GM06990 (cell line): ENCODE results near the gene LPP.
A peak's percentile ranks its signal among the peaks of the same experiment; 100 is the strongest.

Experiments used
- DNase-seq: peaks from one replicate; pipeline ENCODE4 v3.0.0-alpha.2; 2011; ENCODE audit not compliant: insufficient read length; ENCODE audit errors: extremely low read depth
- H3K27me3 ChIP-seq: replicated peaks from 2 replicates; pipeline ENCODE4 v1.6.0; 2011; ENCODE audit warnings: low read length; ENCODE audit not compliant: control insufficient read depth, insufficient read depth
- H3K36me3 ChIP-seq: 2 replicates; pipeline ENCODE4 v1.5.1; 2011; ENCODE audit warnings: low read length; ENCODE audit not compliant: control insufficient read depth, insufficient read depth
- H3K4me3 ChIP-seq: replicated peaks from 2 replicates; pipeline ENCODE4 v1.5.1; 2011; ENCODE audit warnings: low read depth, mild to moderate bottlenecking, control low read depth, low read length
- TF ChIP-seq, protein P1 (sequence below): IDR thresholded peaks from 2 replicates; pipeline ENCODE4 v1.5.1; 2011; ENCODE audit warnings: low read length, control low read depth, mild to moderate bottlenecking, inconsistent platforms; ENCODE audit not compliant: insufficient read depth, poor library complexity, severe bottlenecking

Gene LPP

DNA sequence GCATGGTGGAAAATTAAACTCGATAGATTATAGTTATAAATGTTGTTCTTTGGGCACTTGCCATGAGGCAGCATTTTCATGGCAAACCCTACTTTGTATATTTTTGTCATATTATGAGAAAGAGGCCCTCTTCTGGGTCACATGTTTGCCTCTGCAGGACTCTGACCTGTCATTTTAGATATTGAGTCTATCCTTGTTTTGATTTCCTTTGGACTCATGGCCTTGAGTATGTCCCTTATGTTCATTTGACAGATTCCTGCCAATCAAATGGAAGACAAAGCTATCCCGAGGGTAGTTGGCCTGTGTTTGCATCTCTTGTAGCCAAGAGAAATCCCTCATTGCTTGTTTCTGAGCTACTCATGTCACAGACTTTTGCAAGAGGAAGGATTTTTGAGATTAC, 226.3 kb downstream of the LPP start:
- no peak for DNase-seq
- no peak overlapping the region for H3K4me3 ChIP-seq
- H3K36me3 ChIP-seq = no peaks in the 10 kb centered on the region
- TF ChIP-seq, protein P1, sequence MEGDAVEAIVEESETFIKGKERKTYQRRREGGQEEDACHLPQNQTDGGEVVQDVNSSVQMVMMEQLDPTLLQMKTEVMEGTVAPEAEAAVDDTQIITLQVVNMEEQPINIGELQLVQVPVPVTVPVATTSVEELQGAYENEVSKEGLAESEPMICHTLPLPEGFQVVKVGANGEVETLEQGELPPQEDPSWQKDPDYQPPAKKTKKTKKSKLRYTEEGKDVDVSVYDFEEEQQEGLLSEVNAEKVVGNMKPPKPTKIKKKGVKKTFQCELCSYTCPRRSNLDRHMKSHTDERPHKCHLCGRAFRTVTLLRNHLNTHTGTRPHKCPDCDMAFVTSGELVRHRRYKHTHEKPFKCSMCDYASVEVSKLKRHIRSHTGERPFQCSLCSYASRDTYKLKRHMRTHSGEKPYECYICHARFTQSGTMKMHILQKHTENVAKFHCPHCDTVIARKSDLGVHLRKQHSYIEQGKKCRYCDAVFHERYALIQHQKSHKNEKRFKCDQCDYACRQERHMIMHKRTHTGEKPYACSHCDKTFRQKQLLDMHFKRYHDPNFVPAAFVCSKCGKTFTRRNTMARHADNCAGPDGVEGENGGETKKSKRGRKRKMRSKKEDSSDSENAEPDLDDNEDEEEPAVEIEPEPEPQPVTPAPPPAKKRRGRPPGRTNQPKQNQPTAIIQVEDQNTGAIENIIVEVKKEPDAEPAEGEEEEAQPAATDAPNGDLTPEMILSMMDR = no peak
- no peaks in the 10 kb centered on the region for H3K27me3 ChIP-seq

DNA sequence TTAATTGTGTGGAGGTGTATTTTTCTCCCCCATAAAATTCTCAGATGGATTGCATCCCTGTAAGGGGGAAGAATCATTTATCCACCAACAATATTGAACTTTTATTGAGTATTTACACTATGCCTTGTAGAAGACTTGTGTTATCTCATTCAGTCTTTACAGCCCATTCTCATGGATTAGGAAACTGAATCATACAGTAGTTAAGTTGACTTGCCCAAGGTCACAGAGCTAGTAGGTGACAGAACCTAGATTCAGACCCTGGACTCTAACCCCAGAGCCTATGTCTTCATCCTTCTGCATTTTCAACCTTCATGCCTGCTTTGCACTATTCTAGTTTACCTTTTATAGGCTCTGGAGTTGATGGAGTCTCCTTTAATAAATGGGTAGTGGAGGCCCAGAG, 226.8 kb downstream of the LPP start:
- TF ChIP-seq, protein P1 = no peak
- no peak for DNase-seq
- Histone ChIP-seq H3K36me3 (no peaks in the 10 kb centered on the region), H3K4me3 (no peak overlapping the region), H3K27me3 (no peaks in the 10 kb centered on the region)

DNA sequence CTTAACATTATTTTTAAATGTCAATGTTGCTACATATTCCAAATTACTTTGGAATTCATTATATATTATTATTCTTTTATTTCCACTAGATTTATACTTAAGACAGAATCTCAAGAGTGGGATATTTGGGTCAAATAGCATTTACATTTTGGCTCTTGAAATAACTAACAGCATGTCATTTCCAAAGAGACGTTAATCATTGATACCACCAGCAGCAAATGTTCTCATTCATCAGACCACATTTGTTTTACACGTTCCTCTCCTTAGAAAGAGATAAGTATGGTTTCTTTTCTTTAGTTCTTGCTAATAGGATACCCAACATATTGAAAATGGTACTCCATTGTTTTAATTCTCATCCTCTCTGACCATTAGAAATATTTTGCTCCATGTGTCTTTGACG, 229.8 kb downstream of the LPP start:
- DNase-seq = no peak
- no peak overlapping the region for H3K4me3 ChIP-seq
- TF ChIP-seq, protein P1 = no peak
- H3K36me3 ChIP-seq = no peaks in the 10 kb centered on the region
- H3K27me3 ChIP-seq = no peaks in the 10 kb centered on the region

DNA sequence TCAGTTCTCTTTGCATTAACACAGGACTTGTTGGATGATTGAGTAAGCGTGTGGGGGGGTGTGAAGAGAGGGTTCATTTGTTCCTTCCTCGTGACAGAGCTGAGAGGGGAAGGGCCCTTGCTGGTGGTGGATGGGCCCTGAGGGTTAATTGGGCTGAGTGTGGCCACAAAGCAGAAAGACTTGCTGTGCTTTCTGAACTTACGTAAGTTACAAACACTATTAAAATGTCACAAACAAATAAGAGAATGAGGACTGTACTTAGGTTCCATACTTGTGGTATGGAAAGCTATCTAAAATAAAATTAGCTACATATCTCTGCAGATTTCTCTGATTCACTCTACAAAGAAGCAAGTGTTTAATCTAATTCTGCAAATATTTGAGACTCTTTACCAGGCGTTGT, 231.3 kb downstream of the LPP start:
- no peak overlapping the region for H3K4me3 ChIP-seq
- TF ChIP-seq, protein P1 = no peak
- DNase-seq = no peak
- H3K36me3 ChIP-seq = no peaks in the 10 kb centered on the region
- H3K27me3 ChIP-seq = no peaks in the 10 kb centered on the region

DNA sequence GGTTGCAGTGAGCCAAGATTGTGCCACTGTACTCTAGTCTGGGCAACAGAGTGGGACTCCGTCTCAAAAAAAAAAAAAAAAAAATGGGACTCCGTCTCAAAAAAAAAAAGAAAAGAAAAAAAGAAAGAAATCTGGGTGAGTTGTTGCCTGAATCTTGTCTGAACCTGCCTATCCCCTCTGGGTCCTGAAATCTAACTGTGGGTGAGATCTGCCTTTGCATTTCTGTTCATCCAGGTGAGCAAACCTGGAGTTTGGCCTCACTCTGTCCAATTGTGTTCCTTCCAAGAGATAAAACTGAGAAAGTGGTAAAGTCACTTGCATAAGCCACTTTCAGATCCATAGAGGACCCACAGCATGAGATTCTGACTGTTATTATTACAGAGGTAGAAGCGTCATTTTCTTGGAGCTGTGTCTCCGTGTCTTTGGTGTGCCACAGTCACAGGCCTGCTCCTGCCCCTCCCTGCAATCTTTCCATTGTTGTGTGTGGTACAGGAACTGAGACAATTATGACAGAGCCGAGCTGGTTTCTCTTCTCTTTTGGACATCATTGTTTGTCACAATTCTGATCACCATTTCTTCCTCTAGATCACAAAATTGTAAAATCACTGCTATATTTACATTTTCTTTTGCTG, 235.9 kb downstream of the LPP start:
- no peaks in the 10 kb centered on the region for H3K36me3 ChIP-seq
- no peaks in the 10 kb centered on the region for H3K27me3 ChIP-seq
- DNase-seq = peak; percentile 41
- no peak overlapping the region for H3K4me3 ChIP-seq
- TF ChIP-seq, protein P1 = no peak

DNA sequence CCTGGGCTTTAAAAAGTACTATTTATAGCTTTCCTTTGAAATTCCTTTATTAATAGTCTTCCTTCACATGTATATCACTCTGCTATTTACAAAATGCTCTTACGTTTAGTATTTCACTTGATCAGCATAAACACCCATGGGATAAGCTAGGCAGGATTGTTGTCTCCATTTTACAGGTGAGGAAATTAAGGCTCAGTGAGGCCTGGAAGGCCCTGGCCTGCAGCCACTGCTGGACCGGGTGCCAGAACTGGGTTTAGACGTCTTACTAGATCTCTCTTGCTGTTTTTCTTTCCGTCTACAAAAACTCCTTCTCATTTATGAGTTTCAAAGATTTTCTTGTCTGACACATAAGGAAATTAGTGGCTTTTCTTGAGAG, 236.4 kb downstream of the LPP start:
- no peak overlapping the region for H3K4me3 ChIP-seq

More for the DNA sequence above, 236.4 kb downstream of the LPP start:
- no peak for DNase-seq
- H3K27me3 ChIP-seq = no peaks in the 10 kb centered on the region
- H3K36me3 ChIP-seq = no peaks in the 10 kb centered on the region
- TF ChIP-seq, protein P1 = no peak
